IPS-11a (cell line): ENCODE results near the gene AGTPBP1.
"Not testable (repeated sequence)": the region's sequence is repeated elsewhere in the genome, so short reads cannot be mapped to it uniquely, and the experiment has no call there.

Source experiments
- H3K4me3 ChIP-seq: one replicate; pipeline ENCODE4 v1.5.1; 2013; ENCODE audit warnings: low read depth, low read length, control low read depth

AGTPBP1 gene, protein sequence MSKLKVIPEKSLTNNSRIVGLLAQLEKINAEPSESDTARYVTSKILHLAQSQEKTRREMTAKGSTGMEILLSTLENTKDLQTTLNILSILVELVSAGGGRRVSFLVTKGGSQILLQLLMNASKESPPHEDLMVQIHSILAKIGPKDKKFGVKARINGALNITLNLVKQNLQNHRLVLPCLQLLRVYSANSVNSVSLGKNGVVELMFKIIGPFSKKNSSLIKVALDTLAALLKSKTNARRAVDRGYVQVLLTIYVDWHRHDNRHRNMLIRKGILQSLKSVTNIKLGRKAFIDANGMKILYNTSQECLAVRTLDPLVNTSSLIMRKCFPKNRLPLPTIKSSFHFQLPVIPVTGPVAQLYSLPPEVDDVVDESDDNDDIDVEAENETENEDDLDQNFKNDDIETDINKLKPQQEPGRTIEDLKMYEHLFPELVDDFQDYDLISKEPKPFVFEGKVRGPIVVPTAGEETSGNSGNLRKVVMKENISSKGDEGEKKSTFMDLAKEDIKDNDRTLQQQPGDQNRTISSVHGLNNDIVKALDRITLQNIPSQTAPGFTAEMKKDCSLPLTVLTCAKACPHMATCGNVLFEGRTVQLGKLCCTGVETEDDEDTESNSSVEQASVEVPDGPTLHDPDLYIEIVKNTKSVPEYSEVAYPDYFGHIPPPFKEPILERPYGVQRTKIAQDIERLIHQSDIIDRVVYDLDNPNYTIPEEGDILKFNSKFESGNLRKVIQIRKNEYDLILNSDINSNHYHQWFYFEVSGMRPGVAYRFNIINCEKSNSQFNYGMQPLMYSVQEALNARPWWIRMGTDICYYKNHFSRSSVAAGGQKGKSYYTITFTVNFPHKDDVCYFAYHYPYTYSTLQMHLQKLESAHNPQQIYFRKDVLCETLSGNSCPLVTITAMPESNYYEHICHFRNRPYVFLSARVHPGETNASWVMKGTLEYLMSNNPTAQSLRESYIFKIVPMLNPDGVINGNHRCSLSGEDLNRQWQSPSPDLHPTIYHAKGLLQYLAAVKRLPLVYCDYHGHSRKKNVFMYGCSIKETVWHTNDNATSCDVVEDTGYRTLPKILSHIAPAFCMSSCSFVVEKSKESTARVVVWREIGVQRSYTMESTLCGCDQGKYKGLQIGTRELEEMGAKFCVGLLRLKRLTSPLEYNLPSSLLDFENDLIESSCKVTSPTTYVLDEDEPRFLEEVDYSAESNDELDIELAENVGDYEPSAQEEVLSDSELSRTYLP

GRCh38 chr9:85741875-85742596 lies at the start of gene AGTPBP1:
AGTPBP1 (minus strand) TSS chr9:85741954; CDS start chr9:85712533, 29,421 bp downstream.
- H3K4me3 ChIP-seq: peak within 1 kb of the TSS; percentile 82

GRCh38 chr9:85786116-85786515 lies 44.4 kb upstream of the AGTPBP1 start:
- not testable (repeated sequence) for H3K4me3 ChIP-seq

GRCh38 chr9:85773844-85774243 lies 32.1 kb upstream of the AGTPBP1 start:
- H3K4me3 ChIP-seq: not testable (repeated sequence)

DNA sequence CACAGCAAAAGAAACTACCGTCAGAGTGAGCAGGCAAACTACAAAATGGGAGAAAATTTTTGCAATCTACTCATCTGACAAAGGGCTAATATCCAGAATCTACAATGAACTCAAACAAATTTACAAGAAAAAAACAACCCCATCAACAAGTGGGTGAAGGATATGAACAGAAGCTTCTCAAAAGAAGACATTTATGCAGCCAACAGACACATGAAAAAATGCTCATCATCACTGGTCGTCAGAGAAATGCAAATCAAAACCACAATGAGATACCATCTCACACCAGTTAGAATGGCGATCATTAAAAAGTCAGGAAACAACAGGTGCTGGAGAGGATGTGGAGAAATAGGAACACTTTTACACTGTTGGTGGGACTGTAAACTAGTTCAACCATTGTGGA lies 20.0 kb upstream of the AGTPBP1 start:
- not testable (repeated sequence) for H3K4me3 ChIP-seq

DNA sequence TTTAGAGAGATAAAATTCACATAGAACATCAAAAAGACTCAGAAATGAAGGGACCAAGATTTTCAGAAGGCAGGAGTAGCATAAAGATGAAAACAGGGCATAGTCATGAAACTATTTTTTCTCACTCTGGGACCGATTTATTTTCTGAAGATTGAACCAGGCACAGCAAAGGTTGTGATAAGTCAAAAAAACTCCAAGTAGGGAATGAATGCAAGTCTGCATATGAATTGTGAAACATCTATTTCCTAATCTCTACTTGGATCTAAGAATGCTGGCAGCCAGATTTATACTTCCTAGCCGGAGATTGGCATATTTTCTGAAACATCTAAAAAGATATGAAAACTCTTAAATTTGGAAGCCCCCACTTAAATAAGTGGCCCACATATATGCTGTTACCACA lies 16.0 kb upstream of the AGTPBP1 start:
- H3K4me3 ChIP-seq: not testable (repeated sequence)

DNA sequence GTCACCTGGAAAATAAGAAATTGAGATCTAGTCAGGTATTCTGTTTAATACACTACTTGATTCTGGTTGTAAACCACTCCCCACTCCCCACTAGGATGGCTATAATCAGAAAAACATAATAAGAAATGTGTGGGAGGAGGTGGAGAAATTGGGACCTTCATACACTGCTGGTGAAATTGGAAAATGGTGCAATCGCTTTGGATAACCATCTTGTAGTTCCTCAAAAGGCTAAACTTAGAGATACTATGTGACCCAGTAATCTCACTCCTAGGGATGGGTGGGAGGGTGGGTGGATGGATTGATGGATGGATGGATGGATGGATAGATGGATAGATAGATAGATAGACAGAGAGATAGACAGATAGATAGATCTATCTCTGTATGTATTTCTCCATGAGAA lies 14.5 kb upstream of the AGTPBP1 start:
- not testable (repeated sequence) for H3K4me3 ChIP-seq

GRCh38 chr9:85746309-85746708 lies 4.6 kb upstream of the AGTPBP1 start:
- no peak overlapping the region for H3K4me3 ChIP-seq

DNA sequence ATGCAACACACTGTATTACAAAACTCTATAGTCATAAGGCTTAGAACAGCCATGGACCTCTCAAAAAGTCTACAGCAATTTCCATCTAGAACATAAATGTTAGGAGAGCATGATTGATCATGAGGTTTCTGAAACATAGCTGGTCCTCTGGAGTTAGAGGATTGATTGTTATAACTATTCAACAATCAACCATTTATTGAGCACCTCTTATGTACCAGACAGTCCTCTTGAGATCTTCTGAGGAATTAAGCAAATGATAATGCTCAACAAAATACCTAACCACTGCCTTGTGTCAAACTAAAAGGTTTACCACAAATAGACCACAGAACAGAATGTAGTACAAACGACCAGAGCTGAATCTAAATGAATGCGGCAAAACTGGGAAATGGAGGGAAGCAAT lies 3.4 kb upstream of the AGTPBP1 start:
- H3K4me3 ChIP-seq: no peak overlapping the region

DNA sequence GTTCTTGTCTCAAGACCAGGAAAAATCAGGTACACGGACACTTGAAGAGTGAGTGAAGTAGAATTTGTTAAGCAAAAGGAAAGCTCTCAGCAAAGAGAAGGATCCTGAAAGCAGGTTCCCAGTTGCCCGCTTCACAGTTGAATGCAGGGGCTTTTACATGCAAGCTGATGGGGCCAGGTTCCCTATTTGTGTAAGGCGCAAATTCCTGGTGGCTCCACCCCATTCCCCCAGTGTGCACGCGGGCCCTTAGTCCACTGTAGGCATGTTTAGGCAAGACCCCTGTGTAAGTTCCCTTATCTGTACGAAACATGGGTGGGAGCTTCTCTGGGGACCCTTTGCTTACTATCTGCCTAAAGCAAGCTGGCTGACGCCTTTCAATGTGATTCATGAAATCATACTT lies 2.7 kb upstream of the AGTPBP1 start:
- H3K4me3 ChIP-seq: no peak overlapping the region

DNA sequence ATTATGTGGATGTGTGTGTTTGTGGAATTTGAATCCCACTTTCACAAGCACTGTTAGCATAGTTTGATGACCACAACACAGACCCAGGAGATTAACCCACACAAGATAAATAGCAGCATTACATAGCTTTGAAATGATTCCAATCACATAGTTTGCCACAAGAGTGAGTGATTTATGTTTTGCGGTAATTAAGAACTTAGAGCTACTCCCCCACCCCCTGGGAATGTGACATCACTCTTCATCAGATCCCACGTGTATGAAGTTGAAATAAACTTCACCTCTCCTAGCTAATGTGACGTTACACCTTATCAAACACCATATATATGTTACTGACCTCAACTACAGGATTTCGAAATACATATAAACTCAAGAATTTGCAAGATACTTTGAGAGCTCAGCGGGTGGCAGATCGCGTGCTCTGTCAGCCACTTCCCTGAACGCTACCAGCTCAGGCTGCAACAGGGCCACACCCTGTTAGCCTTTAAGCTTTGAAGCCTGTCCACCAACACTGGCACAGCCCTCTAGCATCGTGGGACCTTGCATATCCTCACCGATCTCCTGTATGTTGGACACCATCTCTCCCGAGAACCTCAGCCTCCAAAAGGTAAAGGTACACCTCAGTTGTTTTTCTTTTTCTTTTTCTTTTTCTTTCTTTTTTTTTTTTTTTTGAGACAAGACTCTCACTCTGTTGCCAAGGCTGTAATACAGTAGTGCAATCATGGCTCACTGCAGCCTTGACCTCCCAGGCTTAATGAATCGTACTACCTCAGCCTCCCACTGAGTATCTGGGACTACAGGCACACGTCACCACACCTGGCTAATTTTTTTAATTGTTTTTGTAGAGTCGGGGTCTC lies 1.7 kb upstream of the AGTPBP1 start:
- no peak overlapping the region for H3K4me3 ChIP-seq

DNA sequence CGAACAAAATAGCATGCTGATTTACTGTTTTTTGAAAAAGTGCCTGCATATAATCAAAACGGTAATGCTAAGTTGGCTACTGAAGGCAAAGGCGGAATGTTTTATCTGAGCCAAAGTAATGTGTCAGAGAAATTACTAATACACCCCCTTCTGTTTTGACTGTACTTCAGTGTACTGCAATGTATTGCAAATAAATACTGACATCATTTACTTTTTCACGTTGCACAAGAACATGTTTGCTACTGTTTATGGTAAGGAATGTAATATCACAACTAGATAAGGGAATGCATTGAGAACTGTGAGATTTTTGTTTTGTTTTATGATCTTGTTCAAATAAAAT lies 813 bp upstream of the AGTPBP1 start:
- H3K4me3 ChIP-seq: peak overlapping the region; percentile 66

DNA sequence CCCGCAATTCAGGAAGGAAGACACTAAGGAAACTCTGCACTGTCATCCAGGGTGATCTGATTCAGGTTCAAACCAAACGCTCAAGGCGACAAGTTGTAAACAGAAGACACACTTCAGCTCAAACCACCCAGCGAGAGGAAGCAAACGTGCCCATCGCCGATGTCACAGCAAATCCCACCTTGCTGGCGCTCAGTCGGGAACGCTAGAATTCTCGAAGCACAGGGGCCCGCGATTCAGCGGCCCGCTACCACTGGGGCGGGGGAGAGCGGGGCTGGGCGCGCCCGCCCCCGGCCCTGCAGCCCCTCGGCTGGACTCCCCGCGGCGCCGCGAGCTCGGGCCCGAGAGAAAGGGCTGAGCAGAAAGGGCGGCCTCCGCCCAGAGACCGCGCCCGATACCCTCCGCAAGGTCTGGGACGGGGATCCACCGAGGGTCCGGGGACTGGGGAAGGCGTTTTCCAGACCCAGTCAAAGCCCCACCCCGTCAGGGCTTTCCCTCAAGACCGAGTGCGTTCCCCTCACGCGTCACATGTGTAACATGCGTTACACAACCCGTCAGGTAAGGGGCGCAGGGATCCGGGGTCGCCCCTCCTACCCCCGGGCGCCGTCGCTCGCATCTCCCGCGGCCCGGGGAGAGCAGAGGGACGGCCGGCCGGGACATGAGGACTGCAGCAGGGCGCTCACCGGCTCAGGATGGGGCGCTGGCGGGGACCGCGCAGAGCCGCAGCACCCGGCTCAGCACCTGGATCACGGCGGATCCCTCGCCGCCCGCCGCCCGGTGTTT lies 469 bp downstream of the AGTPBP1 start:
- H3K4me3 ChIP-seq: peak overlapping the region; percentile 82

DNA sequence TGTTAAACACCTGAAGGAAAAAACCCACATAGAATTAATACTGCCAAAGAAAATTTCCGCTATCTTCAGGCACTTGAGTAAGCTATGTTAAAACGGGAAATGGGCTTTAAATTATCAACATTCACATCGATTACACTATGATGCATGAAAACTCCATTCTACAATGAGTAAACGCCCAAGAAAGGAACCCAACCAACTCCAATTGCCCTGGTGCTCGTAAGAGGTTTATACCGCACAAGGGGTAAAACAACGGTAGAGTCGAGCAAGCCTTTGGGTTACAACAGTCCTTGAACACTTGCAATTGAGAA lies 1.0 kb downstream of the AGTPBP1 start:
- H3K4me3 ChIP-seq: peak overlapping the region; percentile 82

DNA sequence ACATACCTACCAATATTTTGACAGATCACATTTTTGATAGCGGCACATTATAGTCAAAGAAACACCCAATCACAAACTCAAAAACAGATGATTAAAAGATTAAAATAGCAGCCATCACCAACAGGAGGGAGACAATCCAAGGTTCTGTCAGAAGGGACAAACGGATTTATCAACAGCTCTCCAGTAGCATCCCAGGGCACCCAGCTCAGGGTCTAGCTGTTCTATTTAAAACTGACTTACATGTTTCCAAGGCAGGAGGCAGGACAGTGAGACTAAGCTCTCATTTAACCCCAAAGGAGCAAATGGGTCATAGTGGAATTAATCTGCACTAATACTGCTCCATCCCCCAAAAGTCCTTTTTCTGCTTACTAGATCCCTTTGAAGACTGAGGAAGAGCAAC lies 3.2 kb downstream of the AGTPBP1 start:
- H3K4me3 ChIP-seq: no peak overlapping the region

DNA sequence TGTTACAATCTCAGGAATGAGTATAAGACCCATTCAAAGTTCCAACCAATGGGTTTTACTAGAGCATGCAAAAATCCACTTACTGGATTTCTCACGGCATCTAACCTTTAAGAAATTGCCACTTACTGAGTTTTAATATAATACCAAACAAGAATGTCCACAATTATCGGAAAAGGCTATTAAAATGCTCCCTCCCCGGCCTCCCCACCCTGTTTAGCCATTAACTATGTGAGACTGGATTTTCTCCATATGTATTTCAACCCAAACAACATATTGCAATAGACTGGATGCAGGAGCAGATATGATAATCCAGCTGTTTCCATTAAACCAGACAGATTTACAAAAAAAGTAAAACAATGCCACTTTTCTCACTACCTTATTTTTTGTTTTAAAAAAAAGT lies 4.1 kb downstream of the AGTPBP1 start:
- no peak overlapping the region for H3K4me3 ChIP-seq

DNA sequence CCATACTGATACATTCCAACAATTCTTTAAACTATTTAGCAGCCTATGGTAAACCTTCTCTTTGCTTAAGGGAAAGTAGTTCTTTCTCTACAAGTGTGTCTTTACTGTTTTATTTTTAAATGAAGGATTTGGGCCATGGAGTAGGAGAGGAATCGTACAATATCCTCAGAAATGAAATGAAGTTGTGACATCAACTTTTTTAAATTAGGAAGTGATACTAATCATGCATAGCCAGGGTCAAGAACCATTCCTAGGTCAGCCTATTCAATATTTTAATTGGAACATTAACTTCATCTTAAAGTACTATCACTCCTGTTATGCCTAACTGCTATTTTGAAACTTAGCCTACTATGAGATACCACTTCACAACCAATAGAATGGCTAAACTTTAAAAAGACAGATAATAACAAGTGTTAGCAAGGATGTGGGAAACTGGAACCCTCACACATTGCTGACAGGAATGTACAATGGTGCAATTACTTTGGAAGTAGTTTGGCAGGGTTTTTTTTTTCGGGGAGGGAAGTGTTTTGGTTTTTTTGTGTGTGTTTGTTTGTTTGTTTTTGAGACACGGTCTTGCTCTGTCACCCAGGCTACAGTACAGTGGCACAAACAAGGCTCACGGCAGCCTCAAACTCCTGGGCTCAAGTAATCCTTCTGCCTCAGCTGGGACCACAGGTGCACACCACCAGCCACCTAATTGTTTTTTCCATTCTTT lies 10.7 kb downstream of the AGTPBP1 start:
- no peak overlapping the region for H3K4me3 ChIP-seq

DNA sequence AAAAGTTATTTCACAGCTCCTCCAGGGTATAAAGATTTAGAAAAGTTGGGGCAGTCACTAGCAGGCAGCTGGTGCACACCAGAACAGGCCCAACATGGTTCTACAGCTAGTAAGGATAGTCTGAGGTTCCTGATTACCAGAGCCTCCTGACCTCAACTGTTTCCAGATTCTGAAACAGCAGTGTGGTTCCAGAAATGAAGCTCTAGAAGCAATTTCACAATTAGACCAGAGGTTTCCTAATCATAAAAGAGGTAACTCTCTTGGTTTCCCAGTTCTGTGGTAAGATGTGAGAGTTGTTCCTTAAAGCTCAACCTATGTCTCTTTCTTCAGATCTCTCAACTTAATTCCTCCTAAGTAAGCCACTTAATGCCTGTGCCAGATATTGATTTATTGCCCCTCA lies 11.9 kb downstream of the AGTPBP1 start:
- no peak overlapping the region for H3K4me3 ChIP-seq

DNA sequence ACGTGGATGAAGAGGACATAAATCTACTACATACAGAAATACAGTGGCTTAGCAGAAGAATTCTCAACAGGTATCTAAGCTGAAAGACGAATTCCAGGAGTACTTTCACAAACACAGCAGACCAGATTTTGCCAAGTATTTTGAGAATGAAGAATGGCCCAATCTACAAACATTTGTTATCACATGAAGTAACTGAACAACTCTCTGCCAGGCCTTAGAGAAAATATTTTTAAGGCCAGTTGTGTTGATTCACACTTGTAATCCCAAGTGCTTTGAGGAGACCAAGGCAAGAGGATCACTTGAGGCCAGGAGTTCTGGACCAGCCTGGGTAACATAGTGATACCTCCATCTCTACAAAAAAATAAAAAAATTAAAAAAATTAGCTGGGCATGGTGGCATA lies 14.3 kb downstream of the AGTPBP1 start:
- no peak overlapping the region for H3K4me3 ChIP-seq

GRCh38 chr9:85726737-85727136 lies 15.0 kb downstream of the AGTPBP1 start:
- H3K4me3 ChIP-seq: no peak overlapping the region
